Left colon (tissue), 2 donors: ENCODE results near the gene AZIN2. TPM values are rescaled to one million over a fixed set of nuclear protein-coding genes. Genes with fewer than 3 reads are reported as not detected.
A peak's percentile ranks its signal among the peaks of the same experiment; 100 is the strongest.
"Not testable (repeated sequence)": the region's sequence is repeated elsewhere in the genome, so short reads cannot be mapped to it uniquely, and the experiment has no call there.

ENCODE experiments used
- ATAC-seq: fragments of 200-7000 bp; cut with Tn5 transposase; one replicate; pipeline ENCODE4 v1.9.1; 2020; ENCODE audit warnings: mild to moderate bottlenecking, moderate library complexity
- DNase-seq, 2 donors: peaks; one replicate each; pipeline ENCODE4 v3.0.0-alpha.2; 2020
- intact Hi-C, 2 donors: fragments of 100-400 bp; cut with DNase I in 1 of 2; cut with micrococcal nuclease in 1 of 2; formaldehyde crosslinking; loops; one replicate each; pipeline versions ENCODE4 v1.11.2 to v1.14.0; 2022; cut with DNase I, micrococcal nuclease
- total RNA-seq, 2 donors: library from RNA; stranded (reverse); fragmentation: NEBNext Ultra II Directional; extraction: Animal tissue kit (Norgen Biotek cat#: 25700); gene quantifications; one replicate each; pipeline ENCODE4 v1.2.1, GENCODE V29; 2021
- donor health status: DM: no; HTN: no; CAD: no.
- donor health status: DM: yes; HTN: yes; CAD: no.

AZIN2 gene
- total RNA-seq, 2 donors from 2014 or later: 10.1 to 22.7 TPM

- no peak for DNase-seq
- ATAC-seq: no peak
- intact Hi-C loops: loop anchor here in 1 of 2 donors (10.0 kb wide), 1 partner anchor 153 kb away; no protein-coding TSS in a partner anchor
Measured at GRCh38 chr1:33087677-33088076, 6.7 kb downstream of the AZIN2 start.

GRCh38 chr1:33088119-33088906 is 7.4 kb downstream of the AZIN2 start:
- no peak for ATAC-seq
- no peak for DNase-seq
- intact Hi-C loops: loop anchor here in 1 of 2 donors (10.0 kb wide), 1 partner anchor 154 kb away; no protein-coding TSS in a partner anchor

- ATAC-seq: no peak
- DNase-seq: no peak
- intact Hi-C loops: loop anchor here in 1 of 2 donors (10.0 kb wide), 1 partner anchor 155 kb away; no protein-coding TSS in a partner anchor
Measured at GRCh38 chr1:33089457-33089856, 8.5 kb downstream of the AZIN2 start.

- intact Hi-C loops: no loop called here
- DNase-seq (no peak), ATAC-seq (no peak)
Measured at GRCh38 chr1:33092438-33092837, 11.5 kb downstream of the AZIN2 start.

- DNase-seq: no peak
- intact Hi-C loops: no loop called here
- no peak for ATAC-seq
Measured at GRCh38 chr1:33093004-33093403, 12.1 kb downstream of the AZIN2 start.

GRCh38 chr1:33094486-33094885 is 13.5 kb downstream of the AZIN2 start:
- intact Hi-C loops: no loop called here

GRCh38 chr1:33094971-33095604 is 14.1 kb downstream of the AZIN2 start:
- DNase-seq (peak in 1 of 2 donors; percentile 60), ATAC-seq (peak; percentile 66)
- intact Hi-C loops: no loop called here

More at GRCh38 chr1:33094486-33094885, 13.5 kb downstream of the AZIN2 start:
- peak; percentile 17 for ATAC-seq
- no peak for DNase-seq

GRCh38 chr1:33096363-33097005 is 15.5 kb downstream of the AZIN2 start:
- ATAC-seq: no peak
- intact Hi-C loops: no loop called here
- no peak for DNase-seq

- DNase-seq (no peak), ATAC-seq (no peak)
- intact Hi-C loops: no loop called here
Measured at GRCh38 chr1:33097137-33097611, 16.2 kb downstream of the AZIN2 start.

GRCh38 chr1:33097762-33098161 is 16.8 kb downstream of the AZIN2 start:
- ATAC-seq (no peak), DNase-seq (no peak)
- intact Hi-C loops: no loop called here

GRCh38 chr1:33098371-33098770 is 17.4 kb downstream of the AZIN2 start:
- DNase-seq (no peak), ATAC-seq (no peak)
- intact Hi-C loops: no loop called here

- ATAC-seq (peak; percentile 40), DNase-seq (peak; percentile 48 to 54)
- intact Hi-C loops: no loop called here
Measured at GRCh38 chr1:33099290-33100118, 18.6 kb downstream of the AZIN2 start.

GRCh38 chr1:33100119-33100415 is 19.1 kb downstream of the AZIN2 start:
- DNase-seq, intact Hi-C loops, ATAC-seq: not testable (repeated sequence)

GRCh38 chr1:33110477-33110876 is 29.5 kb downstream of the AZIN2 start:
- no peak for ATAC-seq
- no peak for DNase-seq
- intact Hi-C loops: no loop called here

GRCh38 chr1:33111965-33112364 is 31.0 kb downstream of the AZIN2 start:
- intact Hi-C loops: no loop called here
- DNase-seq: no peak
- ATAC-seq: no peak

- intact Hi-C loops: no loop called here
- no peak for ATAC-seq
- DNase-seq: no peak
Measured at GRCh38 chr1:33117440-33118085, 36.6 kb downstream of the AZIN2 start.

GRCh38 chr1:33118274-33118673 is 37.3 kb downstream of the AZIN2 start:
- ATAC-seq: no peak
- no peak for DNase-seq
- intact Hi-C loops: no loop called here

GRCh38 chr1:33119050-33119449 is 38.1 kb downstream of the AZIN2 start:
- ATAC-seq: no peak
- no peak for DNase-seq
- intact Hi-C loops: no loop called here
